GM21576 (cell line): ENCODE measurements around the gene MUC20.
"Not testable (repeated sequence)": the region's sequence is repeated elsewhere in the genome, so short reads cannot be mapped to it uniquely, and the experiment has no call there.

Experiments
- ATAC-seq: cut with Tn5 transposase; IDR thresholded peaks from one replicate; pipeline ENCODE4 v1.9.1; 2021; ENCODE audit warnings: mild to moderate bottlenecking, moderate library complexity; ENCODE audit not compliant: unreplicated experiment

Gene MUC20

GRCh38 chr3:195710126-195710905 is 10.5 kb upstream of the MUC20 start:
- not testable (repeated sequence) for ATAC-seq

GRCh38 chr3:195711091-195711812 is 9.5 kb upstream of the MUC20 start:
- not testable (repeated sequence) for ATAC-seq

GRCh38 chr3:195711813-195712534 is 8.8 kb upstream of the MUC20 start:
- ATAC-seq = no peak

- ATAC-seq = not testable (repeated sequence)
Measured at GRCh38 chr3:195712535-195712910, 8.3 kb upstream of the MUC20 start.

- ATAC-seq = not testable (repeated sequence)
Measured at GRCh38 chr3:195713150-195713549, 7.6 kb upstream of the MUC20 start.

- ATAC-seq = no peak
Measured at GRCh38 chr3:195714380-195715011, 6.3 kb upstream of the MUC20 start.

- ATAC-seq = no peak
Measured at GRCh38 chr3:195715134-195715533, 5.6 kb upstream of the MUC20 start.

- ATAC-seq = no peak
Measured at GRCh38 chr3:195715583-195716266, 5.1 kb upstream of the MUC20 start.

GRCh38 chr3:195717416-195717815 is 3.4 kb upstream of the MUC20 start:
- no peak for ATAC-seq

GRCh38 chr3:195717852-195718476 is 2.8 kb upstream of the MUC20 start:
- no peak for ATAC-seq

GRCh38 chr3:195718477-195718984 is 2.2 kb upstream of the MUC20 start:
- ATAC-seq = no peak

- ATAC-seq = not testable (repeated sequence)
Measured at GRCh38 chr3:195719514-195720254, 1.1 kb upstream of the MUC20 start.

- not testable (repeated sequence) for ATAC-seq
Measured at GRCh38 chr3:195722139-195722995, 1.6 kb downstream of the MUC20 start.

- ATAC-seq = not testable (repeated sequence)
Measured at GRCh38 chr3:195722996-195723345, 2.2 kb downstream of the MUC20 start.

GRCh38 chr3:195724363-195724762 is 3.6 kb downstream of the MUC20 start:
- not testable (repeated sequence) for ATAC-seq

- not testable (repeated sequence) for ATAC-seq
Measured at GRCh38 chr3:195725916-195726740, 5.3 kb downstream of the MUC20 start.

GRCh38 chr3:195727606-195728195 is 6.9 kb downstream of the MUC20 start:
- no peak for ATAC-seq
